ENCODE measurements around the gene C1orf210.

- TF ChIP-seq CTCF (IDR thresholded peaks at IDR 0.05; ENCODE audit: low read depth, low read length) (no peak), EZH2phosphoT487 (IDR thresholded peaks at IDR 0.05; ENCODE audit: low read depth) (no peak)
These were observed 33.2 kb downstream of the C1orf210 start for GRCh38 chr1:43252225-43252624.
